LNCAP (cell line): ENCODE measurements around the gene SGMS2.

Experiments used
- TF ChIP-seq, protein P1 (sequence below): fragments of 450-650 bp; IDR thresholded peaks from 2 replicates; pipeline ENCODE4 v1.5.1; 2017; ENCODE audit warnings: mild to moderate bottlenecking

SGMS2 gene

DNA sequence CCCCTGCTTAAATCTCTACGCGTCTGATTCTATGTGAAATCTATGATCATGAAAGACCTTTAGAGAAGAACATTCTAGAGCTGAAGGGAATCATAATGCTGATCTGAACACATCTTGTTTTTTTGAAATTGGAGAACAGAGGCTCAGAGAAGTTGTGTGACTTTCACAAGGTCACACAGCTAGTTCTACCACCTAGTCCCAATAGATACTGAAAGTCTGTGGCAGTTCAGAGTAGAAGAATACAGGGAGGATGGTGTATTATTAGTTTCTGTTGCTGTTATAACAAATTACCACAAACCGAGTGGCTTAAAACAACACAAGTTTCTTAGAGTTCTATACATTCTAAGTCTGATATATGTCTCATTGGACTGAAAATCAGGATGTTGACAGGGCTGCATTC is 121.1 kb downstream of the SGMS2 start:
- TF ChIP-seq, protein P1, sequence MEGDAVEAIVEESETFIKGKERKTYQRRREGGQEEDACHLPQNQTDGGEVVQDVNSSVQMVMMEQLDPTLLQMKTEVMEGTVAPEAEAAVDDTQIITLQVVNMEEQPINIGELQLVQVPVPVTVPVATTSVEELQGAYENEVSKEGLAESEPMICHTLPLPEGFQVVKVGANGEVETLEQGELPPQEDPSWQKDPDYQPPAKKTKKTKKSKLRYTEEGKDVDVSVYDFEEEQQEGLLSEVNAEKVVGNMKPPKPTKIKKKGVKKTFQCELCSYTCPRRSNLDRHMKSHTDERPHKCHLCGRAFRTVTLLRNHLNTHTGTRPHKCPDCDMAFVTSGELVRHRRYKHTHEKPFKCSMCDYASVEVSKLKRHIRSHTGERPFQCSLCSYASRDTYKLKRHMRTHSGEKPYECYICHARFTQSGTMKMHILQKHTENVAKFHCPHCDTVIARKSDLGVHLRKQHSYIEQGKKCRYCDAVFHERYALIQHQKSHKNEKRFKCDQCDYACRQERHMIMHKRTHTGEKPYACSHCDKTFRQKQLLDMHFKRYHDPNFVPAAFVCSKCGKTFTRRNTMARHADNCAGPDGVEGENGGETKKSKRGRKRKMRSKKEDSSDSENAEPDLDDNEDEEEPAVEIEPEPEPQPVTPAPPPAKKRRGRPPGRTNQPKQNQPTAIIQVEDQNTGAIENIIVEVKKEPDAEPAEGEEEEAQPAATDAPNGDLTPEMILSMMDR, result no peak

DNA sequence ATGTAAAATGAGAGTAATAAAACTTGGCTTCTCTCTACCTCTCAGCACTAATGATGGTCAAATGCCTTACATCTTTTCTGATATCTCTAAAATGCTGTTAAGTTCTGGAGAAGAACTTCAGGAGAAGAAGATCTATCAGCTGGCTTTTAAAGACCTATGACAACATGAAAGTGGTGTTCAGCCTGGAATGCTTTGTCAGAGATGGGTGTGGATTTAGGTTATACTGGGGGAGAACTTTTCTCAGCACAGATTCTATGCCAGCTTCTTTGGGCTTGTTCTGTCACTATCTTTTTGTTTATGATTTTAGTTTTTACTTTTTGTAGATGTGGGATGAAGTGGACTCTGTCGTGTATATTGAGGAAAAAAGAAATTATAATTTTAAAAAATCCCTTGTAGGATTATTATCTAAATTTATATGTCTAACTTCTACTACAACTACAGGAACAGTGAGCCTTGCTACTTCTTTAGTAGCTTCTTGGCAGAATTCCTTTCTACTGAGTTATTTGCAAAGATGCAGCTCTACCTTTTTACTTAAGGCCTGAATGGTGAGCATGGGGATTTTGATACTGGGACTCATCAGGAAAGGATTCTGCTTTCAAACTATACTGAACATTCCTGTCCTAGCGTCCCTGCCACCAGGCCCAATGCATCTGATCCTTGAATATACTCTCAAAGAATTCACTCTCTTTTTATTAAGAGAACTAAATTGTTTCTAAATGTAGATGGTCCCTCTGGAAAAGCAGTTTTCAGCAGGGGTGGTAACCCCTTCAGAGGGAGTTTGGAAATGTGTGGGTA is 126.2 kb downstream of the SGMS2 start:
- TF ChIP-seq, protein P1, result no peak

DNA sequence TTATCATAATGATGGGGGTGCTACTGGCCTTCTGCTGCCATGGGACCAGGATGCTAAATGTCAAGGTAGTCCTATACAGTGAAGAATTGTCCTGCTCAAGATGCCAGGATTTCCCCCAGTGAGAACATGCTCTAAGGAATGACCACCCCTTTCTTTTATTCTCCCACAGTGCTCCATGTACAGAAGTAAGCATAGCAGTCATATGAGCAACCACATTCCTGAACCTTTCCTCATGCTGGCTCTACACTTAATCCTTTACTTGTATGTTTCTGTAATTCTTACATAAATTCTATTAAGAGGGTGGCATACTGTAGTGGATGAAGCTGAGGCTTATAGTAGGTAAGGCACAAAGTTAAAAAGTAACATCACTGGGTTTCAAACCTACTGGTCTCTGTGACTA is 126.8 kb downstream of the SGMS2 start:
- TF ChIP-seq, protein P1, result no peak

DNA sequence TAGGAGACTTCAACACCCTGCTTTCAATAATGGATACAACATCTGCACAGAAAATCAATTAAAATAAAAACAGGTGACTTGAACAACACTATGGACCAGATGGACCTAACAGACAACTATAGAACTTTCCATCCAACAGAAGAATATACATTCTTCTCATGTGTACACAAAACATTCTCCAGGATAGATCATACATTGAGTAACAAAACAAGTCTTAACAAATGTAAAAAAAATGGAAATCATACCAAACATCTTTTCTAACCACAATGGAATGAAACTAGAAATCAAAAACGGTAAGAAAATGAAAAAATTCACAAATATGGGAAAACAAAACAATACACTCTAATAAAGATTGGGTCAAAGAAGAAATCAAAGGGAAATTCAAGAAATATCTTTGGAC is 131.3 kb downstream of the SGMS2 start:
- TF ChIP-seq, protein P1, result no peak
